ENCODE measurements around the gene EML4. TPM values are rescaled to one million over a fixed set of nuclear protein-coding genes. Genes with fewer than 3 reads are reported as not detected.

The EML4 gene
- polyA plus RNA-seq, 3 donors: 94.5 to 126 (median 121) TPM

DNA sequence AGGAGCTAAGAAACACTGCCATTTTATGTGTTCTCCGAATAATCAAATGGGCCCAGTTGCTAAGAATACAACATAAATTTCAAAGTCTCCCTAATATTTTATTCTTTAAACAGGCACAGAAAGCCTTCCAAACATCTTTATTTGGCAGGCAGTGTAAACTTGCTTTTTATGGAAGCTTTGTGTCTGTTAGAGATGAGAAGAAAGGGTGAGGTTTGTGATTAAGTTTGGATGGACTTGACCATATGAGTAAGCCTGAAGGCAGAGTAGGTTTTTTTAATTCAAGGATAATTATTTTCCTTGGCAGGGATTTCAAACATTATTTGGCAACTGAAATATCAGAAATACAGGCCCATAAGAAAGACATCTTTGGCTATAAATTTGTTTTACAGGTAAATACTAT, 129.0 kb downstream of the EML4 start:
- no peak for DNase-seq

GRCh38 chr2:42298996-42299754, 130.0 kb downstream of the EML4 start:
- no peak for DNase-seq

DNA sequence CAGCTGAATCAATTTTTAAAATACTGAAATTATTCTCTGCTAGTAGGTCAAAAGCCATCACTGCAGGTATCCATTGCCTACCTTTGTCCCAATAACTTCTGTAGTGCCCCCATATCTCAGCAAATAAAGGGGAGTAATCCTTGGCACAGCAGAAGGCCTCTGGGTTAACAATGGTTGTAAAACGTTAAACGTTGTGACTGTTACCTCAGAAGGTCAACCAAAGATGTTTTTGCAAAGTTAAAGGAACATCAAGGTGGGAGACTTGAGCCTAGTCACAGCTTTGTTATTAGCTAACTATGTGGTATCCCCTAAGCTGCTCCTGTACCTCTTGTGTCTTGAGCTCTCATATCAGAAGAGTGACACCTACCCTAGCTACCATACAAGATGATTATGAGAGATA, 131.4 kb downstream of the EML4 start:
- no peak for DNase-seq

DNA sequence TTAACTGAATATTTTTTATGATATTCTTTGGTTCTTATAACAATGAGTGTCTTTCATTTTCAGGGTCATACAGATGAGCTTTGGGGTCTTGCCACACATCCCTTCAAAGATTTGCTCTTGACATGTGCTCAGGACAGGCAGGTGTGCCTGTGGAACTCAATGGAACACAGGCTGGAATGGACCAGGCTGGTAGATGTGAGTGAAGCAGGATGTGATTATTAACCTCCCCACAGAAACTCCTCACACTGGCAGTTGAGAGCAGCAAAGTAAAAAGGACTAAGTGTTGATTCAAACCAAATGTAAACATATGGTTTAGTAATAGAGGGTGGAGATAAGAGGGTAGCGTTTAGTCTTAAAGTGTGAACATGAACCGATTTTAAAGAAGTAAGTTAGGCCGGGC, 134.1 kb downstream of the EML4 start:
- no peak for DNase-seq

- DNase-seq: no peak
These were observed 135.0 kb downstream of the EML4 start for GRCh38 chr2:42304059-42304713.

- DNase-seq: no peak
These were observed 138.0 kb downstream of the EML4 start for GRCh38 chr2:42307180-42307579.

DNA sequence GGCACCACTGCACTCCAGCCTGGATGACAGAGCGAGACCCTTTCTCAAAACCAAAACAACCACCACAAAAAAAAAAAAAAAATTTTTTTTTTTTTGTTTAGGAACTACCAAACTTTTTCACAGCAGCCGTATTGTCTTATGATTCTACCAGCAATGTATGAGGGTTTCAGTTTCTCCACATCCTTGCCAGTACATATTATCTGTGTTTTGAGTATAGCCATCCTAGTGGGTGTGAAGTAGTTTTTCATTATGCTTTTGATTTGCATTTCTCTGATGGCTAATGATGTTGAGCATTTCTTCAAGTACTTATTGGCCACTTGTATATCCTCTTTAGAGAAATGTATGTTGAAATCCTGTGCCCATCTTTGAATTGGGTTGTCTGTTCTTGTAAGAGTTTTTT, 140.2 kb downstream of the EML4 start:
- no peak for DNase-seq

DNA sequence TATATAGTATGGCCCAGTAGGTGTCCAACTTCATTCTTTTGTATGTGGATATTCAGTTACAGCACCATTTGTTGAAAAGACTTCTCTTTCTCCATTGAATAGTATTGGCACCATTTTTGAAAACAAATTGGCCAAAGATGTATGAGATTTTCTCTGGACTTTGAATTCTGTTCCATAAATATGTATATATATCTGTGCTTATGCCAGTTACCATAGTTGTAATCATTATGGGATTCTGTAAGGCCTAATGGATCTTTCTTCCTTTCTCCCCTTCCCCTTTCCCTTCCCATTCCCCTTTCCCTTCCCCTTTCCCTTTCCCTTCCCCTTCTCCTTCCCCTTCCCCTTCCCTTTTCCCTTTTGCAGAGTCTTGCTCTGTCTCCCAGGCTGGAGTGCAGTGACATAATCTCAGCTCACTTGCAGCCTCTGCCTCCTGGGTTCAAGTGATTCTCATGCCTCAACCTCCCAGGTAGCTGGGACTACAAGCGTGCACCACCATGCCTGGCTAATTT, 140.9 kb downstream of the EML4 start:
- no peak for DNase-seq

GRCh38 chr2:42312106-42312505, 143.0 kb downstream of the EML4 start:
- no peak for DNase-seq

DNA sequence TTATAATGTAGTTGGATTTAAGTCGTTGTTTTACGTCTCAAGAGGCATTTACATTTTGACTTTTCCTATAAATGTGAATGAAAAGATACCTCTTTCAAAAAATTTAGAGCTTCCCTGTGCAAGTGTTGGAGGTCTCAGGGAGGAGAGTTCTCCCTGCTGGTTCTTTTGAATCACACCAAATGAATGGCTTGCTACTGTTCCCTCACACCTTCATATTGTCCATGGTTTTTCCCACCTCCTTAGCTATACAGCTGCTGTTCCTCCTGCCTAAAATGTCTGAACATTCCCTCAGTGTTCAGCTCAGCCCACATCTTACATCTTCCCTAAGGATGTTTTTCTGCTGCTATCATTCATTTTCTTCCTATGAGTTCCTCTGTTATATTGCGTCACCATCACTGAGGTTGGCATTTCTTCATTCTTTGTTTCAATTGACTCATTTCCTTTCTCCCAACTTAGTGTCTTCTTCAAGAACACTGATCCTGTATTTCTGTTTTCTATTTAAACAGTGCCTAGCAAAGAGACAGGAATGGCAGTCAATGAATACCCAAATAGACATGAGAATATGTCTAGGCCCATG, 145.8 kb downstream of the EML4 start:
- no peak for DNase-seq

DNA sequence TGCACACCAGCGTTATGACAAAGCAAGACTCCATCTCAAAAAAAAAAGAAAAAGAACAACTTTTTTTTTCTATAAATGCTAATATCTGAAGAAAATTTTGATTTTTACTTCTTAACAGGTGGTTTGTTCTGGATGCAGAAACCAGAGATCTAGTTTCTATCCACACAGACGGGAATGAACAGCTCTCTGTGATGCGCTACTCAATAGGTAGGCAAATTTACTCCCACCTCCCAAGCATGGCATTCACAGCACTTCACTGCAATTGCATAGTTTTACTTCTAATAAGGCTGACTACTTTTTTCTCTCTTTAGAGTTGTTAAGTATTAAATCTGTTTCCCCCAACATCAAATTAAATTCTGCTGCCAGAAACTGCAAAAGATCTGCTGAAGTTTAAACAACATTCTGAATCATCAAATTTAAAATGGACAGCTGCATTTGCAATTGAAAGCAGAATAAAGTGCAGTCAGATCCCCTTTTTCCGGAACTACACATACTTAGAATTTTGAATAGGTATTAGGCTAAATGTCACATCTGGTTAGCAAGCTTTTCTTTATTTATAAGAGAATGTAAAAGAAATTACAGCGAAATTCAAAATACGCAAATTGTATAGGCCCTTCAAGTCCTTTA, 146.8 kb downstream of the EML4 start:
- no peak for DNase-seq

DNA sequence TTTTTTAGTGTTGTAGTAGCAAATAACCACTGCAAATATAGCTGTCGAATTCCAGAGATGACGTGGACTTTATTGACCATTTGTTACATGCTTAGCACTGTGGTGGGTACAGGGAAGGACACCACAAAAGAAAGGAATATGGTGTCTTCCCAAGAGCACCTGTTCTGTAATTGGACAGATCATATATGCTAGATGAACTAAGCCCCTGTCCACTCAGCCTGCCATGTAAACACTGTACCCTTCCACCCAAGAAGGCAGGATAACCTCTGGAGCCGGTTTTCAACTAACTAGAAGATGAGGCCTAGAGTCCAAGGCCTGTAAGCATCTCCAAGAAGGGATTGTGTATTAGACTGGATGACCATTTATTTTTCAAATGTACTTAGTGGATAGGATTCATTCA, 147.8 kb downstream of the EML4 start:
- no peak for DNase-seq

DNA sequence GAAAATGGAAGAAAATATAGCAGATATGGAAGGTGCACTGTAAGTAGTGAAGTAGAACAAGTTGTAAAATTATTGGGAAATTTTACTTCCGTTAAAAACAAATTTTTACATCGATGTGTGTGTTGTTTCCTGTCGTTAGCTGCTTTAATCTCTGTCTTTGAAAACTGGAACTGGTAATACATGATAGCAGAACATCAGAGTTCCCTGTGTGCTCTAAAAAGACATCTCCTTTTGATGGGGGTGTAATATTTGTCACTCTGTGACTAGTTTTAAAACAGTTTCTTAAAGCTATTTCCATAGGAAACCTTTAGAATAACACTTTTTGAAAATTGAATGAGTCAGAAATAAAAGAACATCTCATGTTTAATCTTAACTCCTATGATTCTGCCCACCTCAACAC, 148.3 kb downstream of the EML4 start:
- DNase-seq: no peak

DNA sequence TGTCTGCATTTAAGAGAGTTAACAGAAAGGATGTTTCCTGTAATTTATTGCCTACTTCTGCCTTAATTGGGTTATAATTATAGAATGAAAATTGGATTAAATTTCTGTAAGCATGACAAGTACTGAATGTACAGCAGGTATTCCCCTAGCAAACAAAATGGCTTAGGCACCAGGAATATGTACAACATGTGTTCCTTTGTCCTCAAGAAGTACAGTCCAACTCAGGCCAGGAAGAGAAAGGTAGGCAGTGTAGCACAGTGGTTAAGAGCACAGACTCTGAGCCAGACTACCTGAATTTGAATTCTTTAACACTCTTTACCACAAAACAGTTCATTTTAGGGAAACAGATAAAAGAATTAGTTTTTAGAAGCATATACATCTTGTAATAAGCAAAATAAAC, 148.8 kb downstream of the EML4 start:
- DNase-seq: no peak

DNA sequence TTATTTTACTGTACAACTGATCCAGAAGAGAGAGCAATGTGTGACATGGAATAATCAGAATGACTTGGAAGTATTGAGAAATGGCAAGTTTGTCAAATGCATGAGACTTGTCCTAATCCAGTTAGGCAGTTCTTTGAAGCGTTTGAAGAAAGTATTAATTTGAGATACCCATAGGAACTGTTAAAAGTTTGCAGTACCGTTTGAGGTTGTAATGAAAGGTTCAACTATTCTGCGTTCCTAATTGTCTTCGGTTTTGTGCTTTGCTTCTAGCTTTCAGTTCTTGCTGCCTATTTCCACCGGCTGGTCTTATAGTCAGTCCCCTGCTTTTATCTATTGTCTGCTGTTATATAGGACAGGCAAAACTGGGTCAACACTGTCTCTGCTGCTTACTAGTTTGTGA, 150.1 kb downstream of the EML4 start:
- DNase-seq: no peak

DNA sequence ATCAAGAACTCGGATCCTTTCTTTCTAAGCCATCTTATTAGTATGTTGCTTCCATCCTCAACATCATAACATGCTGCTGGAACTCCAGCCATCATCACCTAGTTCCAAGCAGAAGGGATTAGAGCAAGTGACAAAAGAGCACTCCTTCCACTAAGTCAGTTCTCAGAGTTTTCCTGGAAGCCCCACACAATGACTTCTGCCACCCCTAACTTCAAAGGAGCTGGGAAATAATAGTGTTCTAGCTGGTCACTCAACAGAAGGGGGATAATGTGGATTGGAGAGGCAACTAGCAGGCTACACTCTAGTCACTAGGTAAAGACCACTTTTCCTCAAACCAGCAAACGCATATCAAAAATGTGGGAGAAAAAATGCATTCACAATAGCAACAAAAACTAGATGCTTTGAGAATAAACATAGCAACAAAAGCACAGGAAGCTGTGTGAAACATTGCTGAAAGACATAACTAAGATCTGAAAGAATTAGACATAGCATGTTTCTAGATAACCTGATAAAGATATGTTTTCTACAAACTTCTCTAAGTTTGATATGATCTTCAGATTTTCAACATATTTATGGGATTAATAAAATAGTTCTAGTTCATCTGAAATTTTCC, 152.4 kb downstream of the EML4 start:
- DNase-seq: no peak

GRCh38 chr2:42324244-42324643, 155.1 kb downstream of the EML4 start:
- DNase-seq: no peak

DNA sequence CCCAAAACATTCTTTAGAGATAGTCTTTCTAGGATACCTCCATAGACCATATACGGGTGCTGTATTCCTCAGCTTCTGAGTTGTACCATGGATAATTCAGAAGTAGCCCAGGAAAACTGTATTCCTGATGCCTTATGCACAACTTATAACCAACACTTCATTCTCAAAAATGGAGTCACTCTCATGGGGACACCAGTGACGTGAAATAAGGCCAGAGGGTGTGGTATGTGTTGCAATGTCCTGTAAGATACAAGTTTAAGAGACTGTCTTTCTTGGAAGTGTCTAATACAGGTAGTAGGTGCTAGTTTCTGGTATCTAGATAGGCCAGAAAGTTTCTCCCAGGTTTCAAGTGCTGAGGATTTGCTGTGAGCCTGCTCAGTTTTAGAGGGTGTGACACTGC, 155.8 kb downstream of the EML4 start:
- DNase-seq: no peak

DNA sequence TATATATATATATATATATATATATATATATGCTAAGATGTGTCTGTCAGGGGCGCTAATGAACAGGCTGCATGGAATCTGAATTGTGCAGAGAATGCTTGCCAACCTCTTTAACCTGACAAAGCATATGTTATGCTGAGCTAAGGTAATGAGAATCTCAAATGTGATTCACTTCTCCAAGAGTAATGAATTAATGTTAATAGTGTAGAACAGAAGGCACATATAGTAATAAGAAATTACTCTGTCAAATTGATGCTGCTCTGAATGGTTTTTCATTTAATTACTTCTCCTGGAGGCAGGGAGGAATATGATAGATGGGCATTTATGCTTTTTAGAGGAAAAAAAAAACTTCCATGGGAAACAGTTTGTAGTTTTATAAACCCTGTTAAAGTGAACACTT, 156.5 kb downstream of the EML4 start:
- DNase-seq: no peak

DNA sequence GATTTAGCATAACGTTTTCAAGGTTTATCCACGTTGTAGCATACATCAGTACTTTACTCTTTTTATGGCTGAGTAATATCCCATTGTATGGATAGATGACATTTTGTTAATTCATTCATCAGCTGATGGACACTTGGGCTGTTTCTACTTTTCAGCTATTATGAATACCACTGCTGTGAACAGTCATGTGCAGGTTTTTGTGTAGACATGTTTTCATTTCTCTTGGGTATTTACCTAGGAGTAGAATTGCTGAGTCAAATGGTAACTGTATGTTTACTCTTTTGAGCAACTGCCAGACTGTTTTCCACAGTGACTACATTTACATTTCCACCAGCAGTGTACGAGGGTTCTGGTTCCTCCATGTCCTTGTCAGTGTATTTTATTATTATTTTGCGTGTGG, 158.0 kb downstream of the EML4 start:
- DNase-seq: no peak

DNA sequence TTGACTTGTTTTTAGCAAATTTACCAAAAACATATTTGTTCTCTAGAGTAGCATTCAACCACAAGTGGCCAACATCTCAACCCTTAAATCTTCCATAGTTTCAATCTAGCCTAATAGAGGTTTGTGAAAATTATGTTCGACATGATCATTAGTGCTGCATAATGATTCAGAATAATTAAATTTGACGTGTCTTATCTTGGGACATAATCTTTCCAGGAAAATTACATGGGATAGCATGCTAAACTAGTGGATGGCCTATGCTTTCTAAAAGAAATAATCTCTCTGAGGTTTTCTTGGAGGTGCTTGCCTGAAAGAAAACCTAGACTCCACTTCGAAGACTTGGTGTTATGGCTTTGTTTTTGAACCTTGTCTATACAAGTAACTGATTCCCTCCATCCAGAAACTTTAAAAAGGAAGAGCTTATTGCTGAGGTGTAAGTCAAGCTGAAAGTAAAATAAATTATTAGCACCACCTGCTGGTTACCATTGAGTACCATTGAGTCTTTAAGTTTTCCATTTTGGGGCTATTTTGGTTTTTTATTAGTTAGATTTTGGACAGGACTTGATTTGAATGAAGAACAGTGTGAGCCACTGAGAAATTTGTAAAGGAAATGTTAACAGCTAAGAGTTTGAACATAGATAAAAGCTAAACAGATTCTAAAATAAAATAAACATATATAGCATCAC, 159.1 kb downstream of the EML4 start:
- DNase-seq: no peak

DNA sequence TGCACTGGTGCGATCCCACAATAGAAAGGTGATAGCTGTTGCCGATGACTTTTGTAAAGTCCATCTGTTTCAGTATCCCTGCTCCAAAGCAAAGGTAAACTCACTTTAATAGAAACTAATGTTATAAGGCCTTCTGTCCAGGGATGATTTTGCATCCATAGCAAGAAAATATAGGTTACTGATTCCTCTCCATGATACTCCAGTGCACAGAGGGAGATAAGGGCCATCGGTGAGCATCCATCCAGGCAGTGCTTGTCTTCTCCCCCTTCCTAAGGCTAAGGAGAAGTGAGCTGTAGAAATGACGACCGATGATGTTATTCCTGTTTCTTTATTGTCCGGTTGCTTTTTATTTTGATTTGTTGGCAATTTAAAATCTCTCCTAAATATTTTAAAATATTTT, 159.8 kb downstream of the EML4 start:
- no peak for DNase-seq

Measured in renal pelvis (tissue), 4 donors.